Panc1 (cell line): ENCODE results near the gene SLC43A2. TPM values are rescaled to one million over a fixed set of nuclear protein-coding genes. Genes with fewer than 3 reads are reported as not detected.

ENCODE experiments used
- ATAC-seq: fragments of 200-7000 bp; cut with Tn5 transposase; 2 replicates; pipeline ENCODE4 v1.9.1; 2020; ENCODE audit warnings: mild to moderate bottlenecking, moderate library complexity
- BruUV-seq: library from RNA; stranded (reverse); fragments of 400-500 nt; replicated peaks from 2 replicates; lab custom pipeline; 2021; lab: Mats Ljungman, UMichigan
- CTCF ChIA-PET: fragments of 300-600 bp; sonication (Branson Sonifier 250); formaldehyde crosslinking; loops from one replicate; lab custom pipeline; 2022; ENCODE audit warnings: antibody characterized with exemption; lab: Charles Lee
- POLR2A ChIA-PET: fragments of 300-600 bp; sonication (Branson Sonifier 250); formaldehyde crosslinking; loops from one replicate; lab custom pipeline; 2022; ENCODE audit warnings: antibody characterized with exemption; lab: Charles Lee
- DNase-seq: peaks from one replicate; pipeline ENCODE4 v3.0.0-alpha.2; 2010; ENCODE audit warnings: low read depth, low spot score
- H3K27ac ChIP-seq: 2 replicates; pipeline ENCODE4 v1.5.1; 2011; ENCODE audit warnings: mild to moderate bottlenecking, low read length, inconsistent platforms
- H3K27me3 ChIP-seq: fragments of 200-500 bp; sonication (Bioruptor generic); 2 replicates; pipeline ENCODE4 v1.6.0; 2014; ENCODE audit warnings: low read length, inconsistent platforms; ENCODE audit not compliant: control insufficient read depth, insufficient read depth
- H3K36me3 ChIP-seq: fragments of 200-500 bp; sonication (Bioruptor generic); 2 replicates; pipeline ENCODE4 v1.5.1; 2014; ENCODE audit warnings: inconsistent platforms, mild to moderate bottlenecking, low read length, moderate library complexity; ENCODE audit not compliant: control insufficient read depth, insufficient read depth
- H3K4me1 ChIP-seq: 2 replicates; pipeline ENCODE4 v1.5.1; 2011; ENCODE audit warnings: inconsistent platforms, mild to moderate bottlenecking, low read length, moderate library complexity; ENCODE audit not compliant: control insufficient read depth, insufficient read depth
- H3K4me3 ChIP-seq, 2 experiments: 2 replicates each; pipeline ENCODE4 v1.5.1; 2011 to 2012; ENCODE audit warnings: low read depth in 2 of 2, low read length in 2 of 2, mild to moderate bottlenecking in 2 of 2, inconsistent platforms in 1 of 2, moderate library complexity in 1 of 2
- H3K9me3 ChIP-seq: fragments of 200-500 bp; sonication (Bioruptor generic); 2 replicates; pipeline ENCODE4 v1.5.1; 2014; ENCODE audit warnings: low read depth, mild to moderate bottlenecking, inconsistent platforms, low read length, moderate library complexity; ENCODE audit not compliant: control insufficient read depth, insufficient read depth
- POLR2AphosphoS5 ChIP-seq: IDR thresholded peaks from 2 replicates; pipeline ENCODE4 v1.6.1; 2012; ENCODE audit warnings: mild to moderate bottlenecking, low read depth, low read length, moderate library complexity
- SIN3A ChIP-seq: IDR thresholded peaks from 2 replicates; pipeline ENCODE4 v1.6.1; 2012; ENCODE audit warnings: low read depth, mild to moderate bottlenecking, low read length, moderate library complexity, borderline replicate concordance; ENCODE audit not compliant: insufficient read depth
- TCF7L2 ChIP-seq: IDR thresholded peaks from 2 replicates; pipeline ENCODE4 v1.6.1; 2011; ENCODE audit warnings: mild to moderate bottlenecking, low read depth, low read length, inconsistent platforms
- in situ Hi-C: cut with HindIII; loops from 2 replicates; pipeline ENCODE4 v1.10.0; 2016; ENCODE audit warnings: low sequenced_read_pairs, low pct_unique_long_range_greater_than_20kb
- intact Hi-C: fragments of 100-400 bp; cut with micrococcal nuclease; formaldehyde crosslinking; loops from one replicate; pipeline ENCODE4 v1.10.0; 2022; ENCODE audit not compliant: unreplicated experiment
- total RNA-seq: library from RNA; stranded (reverse); gene quantifications from one replicate; pipeline ENCODE4 v1.2.1, GENCODE V29; 2021; ENCODE audit not compliant: unreplicated experiment
- TF ChIP-seq, protein P1 (sequence below), 2 experiments: IDR thresholded peaks; 2 replicates each; pipeline ENCODE4 v1.6.1; 2011 to 2012; ENCODE audit warnings: low read depth in 2 of 2, control low read depth in 1 of 2, low read length in 1 of 2, mild to moderate bottlenecking in 1 of 2, moderate library complexity in 1 of 2; ENCODE audit not compliant: insufficient read depth in 1 of 2
- TF ChIP-seq, protein P2 (sequence below): fragments of 450-650 bp; IDR thresholded peaks from 2 replicates; pipeline ENCODE4 v1.5.1; 2017; ENCODE audit warnings: mild to moderate bottlenecking

SLC43A2 gene
- total RNA-seq, 1 experiment from 2014 or later, result 23.3 TPM

DNA sequence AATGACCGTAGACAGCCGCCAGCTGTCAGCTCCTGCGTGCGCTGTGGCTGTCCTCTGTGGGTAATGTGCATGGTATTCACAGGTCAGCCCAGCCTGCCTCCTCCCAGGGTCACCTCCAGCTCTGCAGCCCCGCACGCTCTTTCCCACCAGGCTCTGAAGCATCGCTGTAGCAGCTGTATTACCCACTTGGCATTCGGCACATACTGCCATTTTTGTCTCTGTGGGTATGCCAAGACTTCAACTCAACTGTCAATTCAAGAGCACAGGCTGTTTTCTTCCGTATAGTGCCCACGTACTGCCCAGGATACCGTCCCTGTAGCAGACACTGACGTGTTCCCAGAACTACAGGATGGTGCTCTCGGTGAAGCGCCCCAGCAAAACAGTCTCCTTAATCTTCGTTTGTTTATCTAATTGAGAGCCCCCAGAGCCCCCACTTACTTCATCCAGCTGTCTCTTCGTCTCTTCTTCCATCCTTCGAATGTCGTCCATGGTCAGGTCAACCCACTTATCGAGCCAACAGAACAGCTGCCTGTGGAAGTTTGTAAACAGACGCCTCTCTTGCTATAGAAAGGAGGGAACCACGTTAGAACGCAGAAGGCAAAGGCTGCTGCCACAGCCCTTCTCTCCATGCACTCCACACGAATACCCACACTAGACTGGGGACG lies 94.8 kb downstream of the SLC43A2 start:
- H3K36me3 ChIP-seq, result peaks cover 3% of the 10 kb centered on the region

DNA sequence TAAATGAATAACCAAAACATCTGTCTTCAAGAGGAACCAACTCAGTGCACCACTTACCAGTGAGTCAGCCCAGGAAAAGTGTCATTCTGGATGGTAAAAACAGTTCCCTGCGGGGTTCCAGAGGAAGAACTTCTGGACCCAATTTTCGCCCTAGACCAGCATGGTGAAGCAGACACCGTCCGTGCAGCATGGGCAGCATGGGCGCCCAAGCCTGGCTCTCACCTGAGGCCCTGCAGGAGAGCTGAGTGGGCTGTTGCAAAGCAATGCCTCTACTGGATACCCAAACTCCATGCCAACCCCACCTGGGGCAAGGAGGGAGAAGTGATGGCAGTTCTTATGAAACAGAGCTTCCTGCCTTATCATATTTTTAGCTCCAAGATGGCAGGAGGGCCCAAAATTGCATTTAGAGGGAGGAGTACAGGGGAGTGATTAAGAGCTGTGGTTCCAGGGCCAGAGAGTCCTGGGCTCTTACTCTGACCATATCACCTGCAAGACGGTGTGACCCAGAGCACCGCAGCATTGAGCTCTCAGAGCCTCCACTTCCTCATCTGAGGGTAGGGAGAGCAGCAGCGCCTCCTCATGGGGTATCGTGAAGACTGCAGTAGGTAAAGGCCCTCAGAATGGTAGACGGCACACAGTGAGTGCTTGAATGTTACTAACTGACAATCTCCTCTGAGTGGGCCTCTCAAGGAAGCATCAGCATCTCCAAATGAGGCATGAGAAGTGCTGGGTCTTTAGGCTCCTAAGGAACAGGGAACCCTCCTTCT lies 95.6 kb downstream of the SLC43A2 start:
- Histone ChIP-seq H3K27ac (no peak overlapping the region), H3K36me3 (peaks cover 3% of the 10 kb centered on the region), H3K4me1 (no peaks in the 10 kb centered on the region), H3K9me3 (no peaks in the 10 kb centered on the region), H3K4me3 (no peak overlapping the region), H3K27me3 (no peaks in the 10 kb centered on the region)
- intact Hi-C loops, result no loop called here
- ChIA-PET CTCF (interaction anchor here (0.5 to 0.6 kb wide), 2 partner anchors 36 to 85 kb away, joined by 3 to 17 read pairs; no protein-coding TSS in a partner anchor), POLR2A (interaction anchor here (0.6 kb wide), 1 partner anchor 104 kb away, joined by 4 read pairs; no protein-coding TSS in a partner anchor)
- BruUV-seq, result no TSS peak
- TF ChIP-seq, protein P1, sequence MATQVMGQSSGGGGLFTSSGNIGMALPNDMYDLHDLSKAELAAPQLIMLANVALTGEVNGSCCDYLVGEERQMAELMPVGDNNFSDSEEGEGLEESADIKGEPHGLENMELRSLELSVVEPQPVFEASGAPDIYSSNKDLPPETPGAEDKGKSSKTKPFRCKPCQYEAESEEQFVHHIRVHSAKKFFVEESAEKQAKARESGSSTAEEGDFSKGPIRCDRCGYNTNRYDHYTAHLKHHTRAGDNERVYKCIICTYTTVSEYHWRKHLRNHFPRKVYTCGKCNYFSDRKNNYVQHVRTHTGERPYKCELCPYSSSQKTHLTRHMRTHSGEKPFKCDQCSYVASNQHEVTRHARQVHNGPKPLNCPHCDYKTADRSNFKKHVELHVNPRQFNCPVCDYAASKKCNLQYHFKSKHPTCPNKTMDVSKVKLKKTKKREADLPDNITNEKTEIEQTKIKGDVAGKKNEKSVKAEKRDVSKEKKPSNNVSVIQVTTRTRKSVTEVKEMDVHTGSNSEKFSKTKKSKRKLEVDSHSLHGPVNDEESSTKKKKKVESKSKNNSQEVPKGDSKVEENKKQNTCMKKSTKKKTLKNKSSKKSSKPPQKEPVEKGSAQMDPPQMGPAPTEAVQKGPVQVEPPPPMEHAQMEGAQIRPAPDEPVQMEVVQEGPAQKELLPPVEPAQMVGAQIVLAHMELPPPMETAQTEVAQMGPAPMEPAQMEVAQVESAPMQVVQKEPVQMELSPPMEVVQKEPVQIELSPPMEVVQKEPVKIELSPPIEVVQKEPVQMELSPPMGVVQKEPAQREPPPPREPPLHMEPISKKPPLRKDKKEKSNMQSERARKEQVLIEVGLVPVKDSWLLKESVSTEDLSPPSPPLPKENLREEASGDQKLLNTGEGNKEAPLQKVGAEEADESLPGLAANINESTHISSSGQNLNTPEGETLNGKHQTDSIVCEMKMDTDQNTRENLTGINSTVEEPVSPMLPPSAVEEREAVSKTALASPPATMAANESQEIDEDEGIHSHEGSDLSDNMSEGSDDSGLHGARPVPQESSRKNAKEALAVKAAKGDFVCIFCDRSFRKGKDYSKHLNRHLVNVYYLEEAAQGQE (IDR thresholded peaks at IDR 0.05; ENCODE audit: insufficient read depth in 1 of 2, low read depth in 2 of 2, low read length in 1 of 2), result no peak
- TF ChIP-seq, protein P2, sequence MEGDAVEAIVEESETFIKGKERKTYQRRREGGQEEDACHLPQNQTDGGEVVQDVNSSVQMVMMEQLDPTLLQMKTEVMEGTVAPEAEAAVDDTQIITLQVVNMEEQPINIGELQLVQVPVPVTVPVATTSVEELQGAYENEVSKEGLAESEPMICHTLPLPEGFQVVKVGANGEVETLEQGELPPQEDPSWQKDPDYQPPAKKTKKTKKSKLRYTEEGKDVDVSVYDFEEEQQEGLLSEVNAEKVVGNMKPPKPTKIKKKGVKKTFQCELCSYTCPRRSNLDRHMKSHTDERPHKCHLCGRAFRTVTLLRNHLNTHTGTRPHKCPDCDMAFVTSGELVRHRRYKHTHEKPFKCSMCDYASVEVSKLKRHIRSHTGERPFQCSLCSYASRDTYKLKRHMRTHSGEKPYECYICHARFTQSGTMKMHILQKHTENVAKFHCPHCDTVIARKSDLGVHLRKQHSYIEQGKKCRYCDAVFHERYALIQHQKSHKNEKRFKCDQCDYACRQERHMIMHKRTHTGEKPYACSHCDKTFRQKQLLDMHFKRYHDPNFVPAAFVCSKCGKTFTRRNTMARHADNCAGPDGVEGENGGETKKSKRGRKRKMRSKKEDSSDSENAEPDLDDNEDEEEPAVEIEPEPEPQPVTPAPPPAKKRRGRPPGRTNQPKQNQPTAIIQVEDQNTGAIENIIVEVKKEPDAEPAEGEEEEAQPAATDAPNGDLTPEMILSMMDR, result no peak
- TF ChIP-seq POLR2AphosphoS5, result no peak
- TF ChIP-seq SIN3A, result no peak
- no peak for TF ChIP-seq TCF7L2
- in situ Hi-C loops, result no loop called here
- ATAC-seq, result peak; percentile 65; the same call in 1 of the 2 replicates
- no peak for DNase-seq

More for the DNA sequence above, 94.8 kb downstream of the SLC43A2 start:
- intact Hi-C loops, result no loop called here
- POLR2A ChIA-PET, result interaction anchor here (0.6 kb wide), 1 partner anchor 103 kb away, joined by 4 read pairs; no protein-coding TSS in a partner anchor
- no peak overlapping the region for H3K4me3 ChIP-seq
- no peaks in the 10 kb centered on the region for H3K9me3 ChIP-seq
- CTCF ChIA-PET, result interaction anchor here (0.5 kb wide), 1 partner anchor 35 kb away, joined by 3 read pairs; no protein-coding TSS in a partner anchor
- DNase-seq (no peak), ATAC-seq (no peak)
- TF ChIP-seq, protein P2, result no peak
- TF ChIP-seq SIN3A, result no peak
- TF ChIP-seq, protein P1 (IDR thresholded peaks at IDR 0.05; ENCODE audit: insufficient read depth in 1 of 2, low read depth in 2 of 2, low read length in 1 of 2), result no peak
- BruUV-seq, result no TSS peak
- H3K27ac ChIP-seq, result no peak overlapping the region
- no peaks in the 10 kb centered on the region for H3K27me3 ChIP-seq
- in situ Hi-C loops, result no loop called here
- no peaks in the 10 kb centered on the region for H3K4me1 ChIP-seq
